HG03575 (cell line): ENCODE data around the gene GALNT13.

Experiments
- ATAC-seq: cut with Tn5 transposase; IDR thresholded peaks from one replicate; pipeline ENCODE4 v1.9.1; 2021; ENCODE audit not compliant: unreplicated experiment, insufficient number of reproducible peaks, low FRiP score; ENCODE audit errors: extremely low read depth

The GALNT13 gene

DNA sequence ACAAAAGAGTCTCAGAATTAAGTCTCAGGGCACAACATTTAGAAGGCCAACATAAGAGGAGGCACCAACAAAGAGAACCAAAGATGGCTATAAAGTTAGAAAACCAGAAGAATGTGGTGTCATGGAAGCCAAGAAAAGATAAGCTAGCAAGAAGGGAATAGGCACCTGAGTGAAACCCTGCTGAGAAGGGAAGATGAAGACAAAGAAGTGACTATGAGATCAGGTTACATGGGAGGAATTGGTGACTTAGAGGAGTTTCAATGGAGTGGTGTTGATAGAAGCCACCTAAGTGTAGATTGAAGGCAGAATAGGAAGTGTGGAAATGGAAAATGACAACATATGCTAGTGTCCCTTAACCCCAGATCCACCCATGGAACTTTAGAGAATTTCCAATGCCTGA, 499.2 kb downstream of the GALNT13 start:
- no peak for ATAC-seq

DNA sequence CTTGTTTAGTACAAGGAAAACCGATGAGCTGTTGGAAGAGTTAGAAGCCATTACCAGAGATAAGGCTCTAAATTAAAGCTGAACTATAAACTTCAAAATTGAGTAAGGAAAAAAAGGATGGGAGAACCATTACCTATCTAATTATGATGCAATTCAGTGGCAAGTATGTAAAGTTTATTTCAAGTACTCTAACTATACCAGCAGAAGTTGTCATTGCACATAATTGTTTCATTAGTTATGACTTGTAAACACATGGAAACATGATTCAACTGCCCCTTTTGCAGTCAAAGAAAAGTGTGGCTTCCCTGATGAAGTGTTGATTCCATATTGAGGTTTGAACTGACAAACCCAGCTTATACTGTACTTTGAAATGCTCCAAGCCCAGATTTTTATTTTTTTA, 502.7 kb downstream of the GALNT13 start:
- ATAC-seq, result no peak

DNA sequence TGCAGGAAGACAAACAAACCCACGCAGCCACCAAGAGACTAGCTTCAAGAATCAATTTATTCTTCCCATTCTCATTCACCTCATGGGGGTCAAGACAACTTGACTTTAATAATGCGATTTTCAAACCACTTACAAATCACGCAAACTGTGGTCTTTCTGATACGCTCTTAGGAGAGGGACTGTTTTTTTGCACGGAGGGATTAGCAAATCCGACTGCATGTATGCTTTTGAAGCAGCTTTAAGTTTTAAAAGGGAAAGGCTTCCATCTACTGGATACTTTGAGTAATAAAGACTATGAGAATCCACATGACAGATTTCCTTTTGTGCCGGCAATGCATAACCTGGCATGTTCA, 503.8 kb downstream of the GALNT13 start:
- ATAC-seq, result no peak

DNA sequence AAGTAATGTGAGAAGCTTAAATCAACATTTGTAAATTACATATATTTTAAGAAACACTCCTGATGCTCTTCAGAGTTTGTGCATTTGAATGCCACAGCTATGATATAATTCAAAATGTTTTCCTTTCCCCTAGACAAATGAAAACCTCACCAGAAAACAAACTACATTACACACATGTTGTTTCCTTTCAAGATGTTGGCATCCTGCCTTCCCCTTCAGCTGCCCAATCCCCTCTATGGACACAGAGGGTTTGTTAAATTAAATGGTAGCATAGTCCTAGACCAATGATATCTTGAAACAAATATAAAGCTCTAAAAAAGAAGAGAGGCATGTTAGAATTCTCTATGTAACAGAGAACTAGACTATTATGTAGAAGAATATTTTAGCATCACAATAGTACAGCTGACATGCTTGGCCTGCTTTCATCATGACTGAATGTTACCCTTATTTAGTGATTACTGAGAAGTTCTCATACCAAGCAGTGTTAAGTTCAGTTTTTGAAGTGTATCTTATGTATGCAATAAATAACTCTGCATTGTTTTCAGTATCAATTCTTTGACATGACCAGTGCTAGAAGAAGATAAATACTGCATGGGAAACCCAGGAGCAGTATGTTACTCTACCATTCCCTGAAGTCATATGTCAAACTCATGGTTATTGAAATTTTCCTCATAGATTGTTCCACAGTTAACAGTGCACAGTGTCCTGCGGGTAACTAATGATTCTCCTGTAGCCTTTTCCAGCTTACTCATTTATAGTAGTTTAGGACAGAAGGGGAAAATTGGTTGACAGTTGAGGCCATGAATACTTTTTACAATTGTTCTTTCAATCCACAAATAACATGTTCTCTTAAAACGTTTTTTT, 510.4 kb downstream of the GALNT13 start:
- ATAC-seq, result no peak

DNA sequence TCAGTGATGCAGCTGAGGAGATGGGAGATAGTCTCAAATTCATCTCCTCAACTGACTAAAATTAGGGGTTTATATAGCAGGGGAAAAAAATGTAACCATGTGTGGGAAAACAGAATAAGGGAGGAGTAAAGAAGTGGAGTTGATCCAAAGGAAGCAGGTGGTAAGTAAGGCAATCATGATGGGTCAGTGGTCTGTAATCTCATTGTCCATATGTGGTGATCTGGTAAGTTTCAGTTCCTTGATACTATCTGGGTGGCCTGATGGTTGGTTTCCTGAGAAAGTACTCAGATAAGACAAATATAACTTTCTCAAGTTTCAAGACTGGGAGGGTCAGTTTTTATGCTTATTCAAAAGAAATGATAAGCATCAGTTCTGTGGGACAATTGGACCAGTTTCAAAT, 514.5 kb downstream of the GALNT13 start:
- ATAC-seq, result no peak

DNA sequence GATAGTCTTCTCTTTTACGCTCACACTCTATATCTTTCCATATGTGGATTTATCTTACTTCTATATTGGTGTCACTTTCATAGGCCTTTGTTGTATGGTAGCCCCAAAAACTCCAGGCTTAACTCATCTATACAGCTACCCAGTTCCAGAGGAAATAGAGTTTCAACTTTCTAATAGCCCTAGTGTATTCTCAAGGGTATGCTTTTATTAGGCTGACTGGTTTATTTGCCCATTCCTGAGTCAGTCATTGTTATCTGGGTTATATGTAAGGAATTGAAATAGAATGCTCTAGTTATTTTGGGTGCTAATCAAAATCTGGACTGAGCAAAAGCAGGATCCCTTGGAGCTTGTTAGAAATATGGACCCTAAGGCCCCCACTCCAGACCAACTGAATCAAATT, 519.3 kb downstream of the GALNT13 start:
- no peak for ATAC-seq

DNA sequence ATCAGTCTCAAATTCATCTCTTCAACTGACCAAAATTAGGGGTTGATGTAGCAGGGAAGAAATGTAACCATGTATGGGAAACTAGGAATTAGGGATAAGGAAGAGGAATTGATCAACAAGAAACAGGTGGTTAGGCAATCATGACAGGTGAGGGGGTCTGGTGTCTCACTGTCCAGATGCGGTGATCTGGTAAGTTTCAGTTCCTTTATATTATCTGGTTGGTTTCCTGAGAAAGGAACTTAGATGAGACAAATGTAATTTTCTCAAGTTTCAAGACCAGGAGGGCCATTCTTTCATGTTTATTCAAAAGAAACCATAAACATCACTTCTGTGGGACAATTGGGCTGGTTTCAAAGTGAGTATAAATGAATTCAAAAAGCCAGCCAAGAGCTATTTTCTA, 520.5 kb downstream of the GALNT13 start:
- ATAC-seq, result peak; percentile 77

DNA sequence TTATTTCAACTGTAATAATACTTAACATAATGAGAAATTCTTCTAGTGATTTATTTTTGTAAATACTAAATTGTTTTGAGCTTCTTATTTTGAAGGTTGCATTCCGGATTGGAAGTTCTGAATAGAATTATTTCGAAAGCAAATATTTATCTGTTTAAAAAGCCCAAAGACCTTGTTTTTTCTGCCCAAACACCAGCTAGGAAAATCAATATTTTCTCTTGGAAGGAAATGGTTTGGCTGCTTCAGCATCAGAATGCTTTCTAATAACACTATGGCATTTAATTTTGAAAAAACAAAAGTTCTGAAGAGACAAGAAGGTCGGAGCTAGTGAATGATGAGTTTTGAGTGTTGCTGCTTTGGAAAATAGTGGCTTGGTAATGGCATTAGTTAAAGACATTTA, 522.9 kb downstream of the GALNT13 start:
- no peak for ATAC-seq

DNA sequence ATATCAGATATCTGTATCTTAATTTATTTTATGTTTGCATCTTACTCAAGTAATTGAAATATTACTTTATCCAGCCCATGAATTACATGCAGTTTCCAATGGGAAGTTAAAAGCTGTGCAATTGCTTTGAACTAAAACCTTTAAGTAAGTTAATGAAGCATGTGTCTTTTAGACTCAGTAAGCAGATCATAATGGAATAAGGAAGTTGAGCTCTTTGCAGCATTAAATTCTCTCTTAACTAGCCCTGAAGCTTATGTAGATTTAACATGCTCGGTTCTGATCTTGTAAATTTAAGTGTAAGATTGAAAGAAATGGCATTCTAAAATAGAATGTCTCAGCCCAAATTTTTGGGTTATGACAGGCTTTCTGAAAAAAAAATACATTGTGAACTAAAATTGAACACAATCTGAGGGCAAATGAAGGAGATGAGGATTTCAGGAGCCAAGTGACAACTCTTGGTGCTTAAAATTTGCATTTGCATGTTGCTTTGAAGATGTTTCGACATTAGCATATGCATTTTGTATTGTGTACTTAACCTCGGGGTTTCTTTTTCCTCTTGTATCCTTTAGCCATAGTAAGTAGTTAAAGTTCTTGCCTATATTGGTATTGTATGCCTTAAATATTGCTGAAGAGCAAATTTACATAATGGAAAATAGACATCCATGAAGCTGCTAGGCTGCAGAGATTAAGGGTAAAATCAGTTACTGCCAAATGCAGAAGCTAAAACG, 529.0 kb downstream of the GALNT13 start:
- no peak for ATAC-seq

DNA sequence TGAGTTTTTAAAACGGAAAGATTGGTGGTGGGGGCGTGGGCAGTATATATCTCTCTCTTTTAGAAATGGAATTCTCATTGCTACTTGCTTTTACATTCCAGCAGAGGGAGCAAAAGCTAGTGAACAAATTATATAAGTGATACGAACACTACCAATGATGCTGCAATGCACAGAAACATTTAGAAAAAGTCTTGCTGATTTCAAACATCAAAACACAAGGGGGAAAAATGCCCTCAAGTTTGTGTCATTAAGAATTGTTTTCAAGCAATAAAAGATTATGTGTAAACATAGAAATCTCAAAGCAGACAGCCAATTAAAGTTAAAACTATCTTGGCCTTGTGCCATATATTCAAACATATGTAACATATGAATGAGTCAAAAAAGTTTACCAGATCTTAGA, 530.5 kb downstream of the GALNT13 start:
- ATAC-seq, result no peak

DNA sequence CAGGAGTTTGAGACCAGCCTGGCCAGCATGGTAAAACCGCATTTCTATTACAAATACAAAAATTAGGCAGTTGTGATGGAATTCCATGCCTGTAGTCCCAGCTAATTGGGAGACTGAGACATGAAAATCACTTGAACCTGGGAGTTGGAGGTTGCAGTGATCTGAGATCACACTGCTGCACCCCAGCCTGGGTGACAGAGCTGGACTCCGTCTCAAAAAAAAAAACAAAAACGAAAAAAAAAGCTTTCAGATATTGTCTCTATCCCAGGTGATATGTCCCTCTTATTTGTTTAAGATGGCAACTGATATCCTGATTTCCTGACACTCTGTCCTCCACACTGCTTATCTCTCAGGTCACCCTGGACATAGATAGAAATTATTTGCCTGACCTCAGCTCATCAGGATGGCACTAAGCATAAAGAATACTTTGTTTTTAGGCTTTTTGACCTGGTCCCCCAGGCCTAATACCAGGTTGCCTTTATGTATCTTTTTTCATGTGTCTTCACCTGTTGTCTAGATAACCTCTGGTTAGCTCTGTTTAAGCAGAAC, 531.6 kb downstream of the GALNT13 start:
- ATAC-seq, result no peak

DNA sequence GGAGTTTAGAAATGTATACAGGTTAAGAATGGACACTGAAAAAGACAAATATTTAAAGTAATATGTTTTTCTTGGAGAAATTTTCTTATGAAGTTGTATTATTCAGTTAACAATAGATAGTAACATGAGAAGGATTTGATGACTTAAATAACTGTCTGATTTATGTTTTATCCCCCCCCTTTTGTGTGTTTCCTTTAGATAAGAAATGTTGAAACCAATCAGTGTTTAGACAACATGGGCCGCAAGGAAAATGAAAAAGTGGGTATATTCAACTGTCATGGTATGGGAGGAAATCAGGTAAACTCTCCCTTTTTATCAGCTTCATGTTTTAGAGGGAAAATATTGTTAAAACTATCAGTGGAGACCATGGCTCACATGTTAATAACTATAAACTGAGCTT, 537.1 kb downstream of the GALNT13 start:
- ATAC-seq, result no peak

DNA sequence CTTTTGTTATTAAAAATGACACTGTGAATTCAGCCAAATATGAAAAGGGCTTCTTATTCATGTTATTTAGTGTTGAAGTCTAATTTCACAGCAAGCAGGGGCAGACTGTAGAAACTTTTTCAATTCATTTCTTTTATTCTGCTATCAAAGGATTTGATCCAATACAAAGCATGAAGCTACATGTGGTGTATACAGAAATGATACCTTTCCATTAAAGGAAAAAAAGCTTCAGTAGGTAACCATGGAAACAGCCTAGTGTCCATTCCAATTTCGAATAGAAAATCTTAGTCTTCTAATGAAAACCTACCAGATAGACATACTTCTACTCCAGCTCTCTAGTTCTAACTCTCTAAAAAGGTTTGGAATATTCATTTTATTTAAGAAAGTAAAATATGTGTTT, 550.5 kb downstream of the GALNT13 start:
- ATAC-seq, result no peak

DNA sequence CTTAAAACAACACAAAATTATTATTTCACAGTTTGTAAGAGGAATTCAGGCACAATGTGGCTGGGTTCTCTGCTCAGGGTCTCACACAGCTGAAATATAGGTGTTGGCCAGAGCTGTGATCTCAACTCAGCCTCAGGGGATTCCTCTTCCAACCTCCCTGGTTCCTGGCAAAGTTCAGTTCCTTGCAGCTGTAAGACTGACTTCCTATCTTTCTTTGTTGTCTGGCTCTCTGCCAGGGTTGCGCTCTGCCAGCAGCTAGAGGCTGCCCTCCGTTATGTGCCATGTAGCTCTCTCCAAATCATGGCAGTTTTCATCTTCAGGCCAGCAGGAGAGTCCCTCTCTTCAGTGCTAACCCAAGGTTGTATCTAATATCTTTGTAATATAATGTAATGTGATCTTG, 554.3 kb downstream of the GALNT13 start:
- ATAC-seq, result no peak

DNA sequence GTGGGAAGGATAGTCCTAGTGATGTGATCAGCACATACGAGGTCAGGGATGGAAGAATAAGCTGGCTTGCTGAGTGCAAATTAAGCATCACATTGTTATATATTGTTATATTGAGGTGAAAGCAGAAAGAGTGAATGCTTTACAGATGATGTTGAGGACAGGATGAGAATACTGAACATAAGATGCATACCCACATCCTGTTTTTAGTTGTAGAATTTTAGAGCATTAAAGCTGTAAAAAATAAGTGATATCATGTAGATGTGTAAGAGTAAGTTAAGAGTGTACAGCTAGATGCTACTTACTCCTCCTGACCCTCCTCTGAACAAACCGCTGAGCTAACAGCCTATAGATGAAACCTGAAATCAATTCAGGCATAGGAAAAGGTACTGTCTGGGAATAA, 555.7 kb downstream of the GALNT13 start:
- ATAC-seq, result no peak

DNA sequence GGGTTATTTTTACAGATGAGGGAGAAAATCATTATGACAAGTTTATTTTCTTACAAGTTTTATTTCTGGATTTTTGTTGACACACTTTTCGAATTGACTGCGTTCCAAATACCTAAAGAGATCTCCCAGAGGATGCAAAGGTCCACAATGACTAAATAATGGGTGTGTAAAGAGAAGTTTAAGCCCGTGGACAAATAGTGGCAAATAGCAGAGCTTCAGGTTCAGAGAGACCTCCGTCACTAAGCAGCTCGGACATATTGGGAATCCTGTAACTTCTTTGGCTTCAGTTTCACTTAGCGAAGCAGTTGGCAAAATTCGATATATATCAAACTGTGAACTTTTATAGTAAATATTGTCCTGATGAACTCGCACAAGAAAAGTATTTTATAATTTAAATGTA, 556.3 kb downstream of the GALNT13 start:
- ATAC-seq, result no peak

DNA sequence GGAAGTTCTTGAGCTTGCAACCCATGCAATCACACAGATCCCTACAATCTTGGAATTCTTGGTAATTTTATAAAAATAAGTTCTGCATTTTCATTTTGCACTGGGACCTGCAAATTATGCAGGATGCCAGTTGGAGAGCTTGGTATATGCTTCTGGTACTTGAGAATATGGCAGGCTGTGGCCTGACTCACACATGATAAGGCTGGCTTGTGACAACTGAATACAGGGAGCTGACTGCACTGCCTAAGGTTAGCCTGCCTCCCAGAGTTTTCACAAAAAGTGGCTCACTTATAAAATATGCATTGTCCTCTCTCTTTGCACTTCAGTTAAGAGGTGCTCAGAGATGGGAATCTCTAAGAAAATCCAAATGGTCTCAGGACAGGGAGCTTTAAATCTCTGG, 561.3 kb downstream of the GALNT13 start:
- ATAC-seq, result no peak

DNA sequence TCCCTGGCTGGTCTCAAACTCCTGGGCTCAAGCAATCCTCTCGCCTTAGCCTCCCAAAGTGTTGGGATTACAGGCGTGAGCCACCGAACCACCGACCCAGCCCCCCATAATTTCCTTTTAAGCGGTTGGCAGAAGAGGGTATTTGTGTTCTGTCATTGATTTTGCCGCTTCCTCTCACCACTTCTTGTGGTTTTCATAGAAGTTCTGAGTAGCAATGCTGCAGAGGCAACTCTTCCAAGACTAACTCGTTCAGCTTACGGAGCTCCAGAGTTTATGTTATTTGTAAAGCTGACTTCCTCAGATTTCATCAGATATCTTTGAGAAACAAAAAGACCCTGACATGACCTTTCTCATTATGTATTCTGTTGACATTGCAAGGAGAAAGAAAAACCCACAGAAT, 565.4 kb downstream of the GALNT13 start:
- ATAC-seq, result no peak

DNA sequence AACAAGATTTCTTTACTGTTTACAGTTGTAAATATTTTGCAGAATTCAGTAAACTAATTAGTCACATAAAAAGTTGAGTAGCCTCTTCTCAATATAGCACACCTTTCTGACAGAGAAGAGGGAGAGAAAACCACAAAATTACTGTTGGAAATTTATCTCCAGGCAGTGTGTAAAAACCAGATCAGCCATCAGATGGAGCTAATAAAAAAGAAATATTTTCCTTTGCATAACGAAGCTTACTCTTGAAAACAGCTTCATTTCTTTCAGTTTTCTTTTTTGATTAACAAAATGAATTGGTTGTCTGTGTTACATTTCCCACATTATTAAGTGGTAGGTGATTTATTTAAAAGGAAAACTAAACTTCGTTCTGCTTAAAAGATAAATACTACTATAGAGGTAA, 567.4 kb downstream of the GALNT13 start:
- ATAC-seq, result no peak

DNA sequence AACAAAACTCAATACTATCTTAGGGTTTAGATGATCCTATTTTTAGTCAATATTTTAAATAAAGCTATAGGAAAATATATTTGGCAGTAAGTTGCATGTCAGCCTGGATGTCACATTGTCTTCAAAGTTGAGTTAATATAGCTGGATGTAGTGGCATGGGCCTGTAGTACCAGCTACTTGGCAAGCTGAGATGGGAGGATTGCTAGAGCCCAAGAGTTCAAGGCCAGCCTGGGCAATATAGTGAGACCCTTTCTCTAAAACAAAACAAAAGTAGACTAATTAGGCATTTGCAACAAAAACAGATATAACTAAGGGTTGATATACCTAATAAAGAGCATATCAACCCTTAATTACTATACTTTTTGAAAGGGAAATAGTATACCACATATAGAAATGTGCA, 572.2 kb downstream of the GALNT13 start:
- ATAC-seq, result no peak
